Measurements from ENCODE around the gene SAAL1. TPM values are rescaled to one million over a fixed set of nuclear protein-coding genes. Genes with fewer than 3 reads are reported as not detected.

SAAL1 gene
- total RNA-seq, 1 experiment from 2014 or later, result 19.5 TPM

DNA sequence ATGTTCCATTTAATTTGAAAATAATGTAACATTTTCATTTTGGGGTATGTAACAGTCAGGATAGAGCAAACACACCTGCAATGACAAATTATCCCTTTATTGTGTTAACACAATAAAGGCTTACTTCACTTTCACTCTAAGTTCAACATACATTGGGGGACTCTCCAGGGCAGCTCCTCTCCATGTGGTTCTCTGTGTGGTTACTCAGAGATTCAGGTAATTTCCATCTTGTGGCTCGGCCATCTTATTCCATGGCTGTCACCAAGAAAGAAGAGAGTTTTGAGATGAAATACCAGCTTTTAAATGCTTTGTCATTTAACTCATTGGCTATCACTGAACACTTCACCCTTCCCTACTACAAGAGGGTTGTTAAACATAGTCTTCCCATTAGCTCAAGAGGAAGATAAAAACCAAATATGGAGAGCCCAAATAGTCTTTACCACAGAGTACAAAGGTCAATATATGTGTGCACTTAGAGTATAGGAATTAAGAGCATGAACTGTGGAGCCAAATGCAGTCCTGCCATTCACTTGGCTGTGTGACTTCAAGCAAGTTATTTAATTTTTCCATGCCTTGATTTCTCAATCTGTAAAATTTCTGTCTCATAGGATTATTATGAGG is 49.2 kb downstream of the SAAL1 start:
- Histone ChIP-seq H3K4me1 (ENCODE audit: control insufficient read depth, insufficient read depth, low read length) (no peaks in the 10 kb centered on the region), H3K27ac (ENCODE audit: low read length) (no peak overlapping the region), H3K27me3 (ENCODE audit: control insufficient read depth, insufficient read depth, low read length) (no peaks in the 10 kb centered on the region; the same call in 1 of the 2 replicates), H3K36me3 (ENCODE audit: control insufficient read depth, insufficient read depth, low read length) (no peaks in the 10 kb centered on the region), H3K4me3 (ENCODE audit: low read depth in 2 of 2, low read length in 2 of 2) (no peak overlapping the region), H3K9me3 (ENCODE audit: control insufficient read depth, insufficient read depth, low read depth, low read length) (no peaks in the 10 kb centered on the region)
- DNase-seq (ENCODE audit: low read depth, low spot score), result no peak
- in situ Hi-C loops (cut with HindIII; ENCODE audit: low pct_unique_long_range_greater_than_20kb, low sequenced_read_pairs) (no loop called here), intact Hi-C loops (cut with micrococcal nuclease; ENCODE audit: unreplicated experiment) (no loop called here)
- no TSS peak for BruUV-seq (replicated peaks)
- ChIA-PET CTCF (no interaction called here), POLR2A (no interaction called here)
- no peak for ATAC-seq
- no peak for TF ChIP-seq TCF7L2 (IDR thresholded peaks at IDR 0.05; ENCODE audit: low read depth, low read length)
- TF ChIP-seq, protein P1, sequence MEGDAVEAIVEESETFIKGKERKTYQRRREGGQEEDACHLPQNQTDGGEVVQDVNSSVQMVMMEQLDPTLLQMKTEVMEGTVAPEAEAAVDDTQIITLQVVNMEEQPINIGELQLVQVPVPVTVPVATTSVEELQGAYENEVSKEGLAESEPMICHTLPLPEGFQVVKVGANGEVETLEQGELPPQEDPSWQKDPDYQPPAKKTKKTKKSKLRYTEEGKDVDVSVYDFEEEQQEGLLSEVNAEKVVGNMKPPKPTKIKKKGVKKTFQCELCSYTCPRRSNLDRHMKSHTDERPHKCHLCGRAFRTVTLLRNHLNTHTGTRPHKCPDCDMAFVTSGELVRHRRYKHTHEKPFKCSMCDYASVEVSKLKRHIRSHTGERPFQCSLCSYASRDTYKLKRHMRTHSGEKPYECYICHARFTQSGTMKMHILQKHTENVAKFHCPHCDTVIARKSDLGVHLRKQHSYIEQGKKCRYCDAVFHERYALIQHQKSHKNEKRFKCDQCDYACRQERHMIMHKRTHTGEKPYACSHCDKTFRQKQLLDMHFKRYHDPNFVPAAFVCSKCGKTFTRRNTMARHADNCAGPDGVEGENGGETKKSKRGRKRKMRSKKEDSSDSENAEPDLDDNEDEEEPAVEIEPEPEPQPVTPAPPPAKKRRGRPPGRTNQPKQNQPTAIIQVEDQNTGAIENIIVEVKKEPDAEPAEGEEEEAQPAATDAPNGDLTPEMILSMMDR (IDR thresholded peaks at IDR 0.05), result no peak
- TF ChIP-seq, protein P2, sequence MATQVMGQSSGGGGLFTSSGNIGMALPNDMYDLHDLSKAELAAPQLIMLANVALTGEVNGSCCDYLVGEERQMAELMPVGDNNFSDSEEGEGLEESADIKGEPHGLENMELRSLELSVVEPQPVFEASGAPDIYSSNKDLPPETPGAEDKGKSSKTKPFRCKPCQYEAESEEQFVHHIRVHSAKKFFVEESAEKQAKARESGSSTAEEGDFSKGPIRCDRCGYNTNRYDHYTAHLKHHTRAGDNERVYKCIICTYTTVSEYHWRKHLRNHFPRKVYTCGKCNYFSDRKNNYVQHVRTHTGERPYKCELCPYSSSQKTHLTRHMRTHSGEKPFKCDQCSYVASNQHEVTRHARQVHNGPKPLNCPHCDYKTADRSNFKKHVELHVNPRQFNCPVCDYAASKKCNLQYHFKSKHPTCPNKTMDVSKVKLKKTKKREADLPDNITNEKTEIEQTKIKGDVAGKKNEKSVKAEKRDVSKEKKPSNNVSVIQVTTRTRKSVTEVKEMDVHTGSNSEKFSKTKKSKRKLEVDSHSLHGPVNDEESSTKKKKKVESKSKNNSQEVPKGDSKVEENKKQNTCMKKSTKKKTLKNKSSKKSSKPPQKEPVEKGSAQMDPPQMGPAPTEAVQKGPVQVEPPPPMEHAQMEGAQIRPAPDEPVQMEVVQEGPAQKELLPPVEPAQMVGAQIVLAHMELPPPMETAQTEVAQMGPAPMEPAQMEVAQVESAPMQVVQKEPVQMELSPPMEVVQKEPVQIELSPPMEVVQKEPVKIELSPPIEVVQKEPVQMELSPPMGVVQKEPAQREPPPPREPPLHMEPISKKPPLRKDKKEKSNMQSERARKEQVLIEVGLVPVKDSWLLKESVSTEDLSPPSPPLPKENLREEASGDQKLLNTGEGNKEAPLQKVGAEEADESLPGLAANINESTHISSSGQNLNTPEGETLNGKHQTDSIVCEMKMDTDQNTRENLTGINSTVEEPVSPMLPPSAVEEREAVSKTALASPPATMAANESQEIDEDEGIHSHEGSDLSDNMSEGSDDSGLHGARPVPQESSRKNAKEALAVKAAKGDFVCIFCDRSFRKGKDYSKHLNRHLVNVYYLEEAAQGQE (IDR thresholded peaks at IDR 0.05; ENCODE audit: insufficient read depth in 1 of 2, low read depth in 2 of 2, low read length in 1 of 2), result no peak
- no peak for TF ChIP-seq POLR2AphosphoS5 (IDR thresholded peaks at IDR 0.05; ENCODE audit: low read depth, low read length)
- TF ChIP-seq SIN3A (IDR thresholded peaks at IDR 0.05; ENCODE audit: borderline replicate concordance, insufficient read depth, low read depth, low read length), result no peak

DNA sequence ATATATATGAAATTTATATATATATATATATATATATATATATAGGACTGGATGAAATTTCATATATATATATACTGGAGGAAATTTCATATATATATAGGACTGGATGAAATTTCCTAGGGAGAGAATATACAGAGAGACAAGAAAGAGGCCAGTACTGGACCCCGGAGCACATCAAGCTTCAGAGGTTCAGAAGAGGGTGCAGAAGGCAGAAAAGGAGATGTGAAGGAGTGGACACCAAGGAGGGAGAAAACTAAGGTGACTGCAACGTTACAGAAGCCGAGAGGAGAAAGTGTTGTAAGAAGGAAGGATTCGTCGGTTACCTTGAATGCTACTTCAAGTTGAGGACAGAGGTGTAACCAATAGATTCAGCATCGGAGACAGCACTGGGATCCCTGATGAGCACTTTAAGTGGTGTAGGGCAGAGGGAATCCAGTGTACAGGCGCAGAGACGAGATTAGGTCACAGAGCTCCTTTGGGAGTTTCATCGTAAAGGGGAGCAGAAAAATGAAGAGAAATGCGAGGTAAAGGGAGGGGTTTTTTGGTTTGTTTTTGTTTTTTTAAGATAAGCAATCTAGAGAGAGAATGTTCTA is 51.3 kb downstream of the SAAL1 start:
- no peak overlapping the region for H3K4me3 ChIP-seq (ENCODE audit: low read depth in 2 of 2, low read length in 2 of 2)
- H3K4me1 ChIP-seq (ENCODE audit: control insufficient read depth, insufficient read depth, low read length), result no peaks in the 10 kb centered on the region
- H3K9me3 ChIP-seq (ENCODE audit: control insufficient read depth, insufficient read depth, low read depth, low read length), result no peaks in the 10 kb centered on the region
- ATAC-seq (no peak), DNase-seq (ENCODE audit: low read depth, low spot score) (no peak)
- in situ Hi-C loops (cut with HindIII; ENCODE audit: low pct_unique_long_range_greater_than_20kb, low sequenced_read_pairs) (no loop called here), intact Hi-C loops (cut with micrococcal nuclease; ENCODE audit: unreplicated experiment) (no loop called here)
- ChIA-PET CTCF (no interaction called here), POLR2A (no interaction called here)
- no peaks in the 10 kb centered on the region for H3K36me3 ChIP-seq (ENCODE audit: control insufficient read depth, insufficient read depth, low read length)
- TF ChIP-seq, protein P2 (IDR thresholded peaks at IDR 0.05; ENCODE audit: insufficient read depth in 1 of 2, low read depth in 2 of 2, low read length in 1 of 2), result no peak
- TF ChIP-seq TCF7L2 (IDR thresholded peaks at IDR 0.05; ENCODE audit: low read depth, low read length) (no peak), SIN3A (IDR thresholded peaks at IDR 0.05; ENCODE audit: borderline replicate concordance, insufficient read depth, low read depth, low read length) (no peak), POLR2AphosphoS5 (IDR thresholded peaks at IDR 0.05; ENCODE audit: low read depth, low read length) (no peak)
- TF ChIP-seq, protein P1 (IDR thresholded peaks at IDR 0.05), result no peak
- no peak overlapping the region for H3K27ac ChIP-seq (ENCODE audit: low read length)
- H3K27me3 ChIP-seq (ENCODE audit: control insufficient read depth, insufficient read depth, low read length), result no peaks in the 10 kb centered on the region; the same call in 1 of the 2 replicates
- no TSS peak for BruUV-seq (replicated peaks)

Data from Panc1 (cell line).